Fibroblast of lung (primary cell): ENCODE data around the gene FGFR2. TPM values are rescaled to one million over a fixed set of nuclear protein-coding genes. Genes with fewer than 3 reads are reported as not detected.

ENCODE experiments used
- DNase-seq, 2 donors: peaks; one replicate each; pipeline versions ENCODE4 v3.0.0 to v3.0.0-alpha.2; 2010; ENCODE audit warnings: low read depth in 2 of 2
- H2AFZ ChIP-seq: 2 replicates; pipeline ENCODE4 v1.5.1; 2012; ENCODE audit warnings: low read length, control low read depth, inconsistent platforms
- H3K27ac ChIP-seq: 2 replicates; pipeline ENCODE4 v1.5.1; 2011; ENCODE audit warnings: low read length, control low read depth; ENCODE audit not compliant: insufficient read depth
- H3K27me3 ChIP-seq: 2 replicates; pipeline ENCODE4 v1.5.1; 2011; ENCODE audit warnings: mild to moderate bottlenecking, low read length; ENCODE audit not compliant: control insufficient read depth, insufficient read depth
- H3K36me3 ChIP-seq: 2 replicates; pipeline ENCODE4 v1.5.1; 2011; ENCODE audit warnings: low read length; ENCODE audit not compliant: control insufficient read depth, insufficient read depth
- H3K4me1 ChIP-seq: 2 replicates; pipeline ENCODE4 v1.5.1; 2011; ENCODE audit warnings: low read length; ENCODE audit not compliant: control insufficient read depth, insufficient read depth; ENCODE audit errors: extremely low read depth
- H3K4me2 ChIP-seq: 2 replicates; pipeline ENCODE4 v1.5.1; 2011; ENCODE audit warnings: low read length, control low read depth; ENCODE audit not compliant: insufficient read depth; ENCODE audit errors: extremely low read depth
- H3K4me3 ChIP-seq, 4 experiments: fragments of 200-600 bp in 1 of 4; sonication (generic) in 1 of 4; replicated peaks in 1 of 4; 2 replicates each; pipeline ENCODE4 v1.5.1; 2011 to 2016; ENCODE audit warnings: low read length in 4 of 4, low read depth in 3 of 4, mild to moderate bottlenecking in 3 of 4, control low read depth in 2 of 4, inconsistent platforms in 1 of 4, mixed read lengths in 1 of 4; ENCODE audit not compliant: insufficient read depth in 1 of 4; ENCODE audit errors: control extremely low read depth in 1 of 4
- H3K79me2 ChIP-seq: 2 replicates; pipeline ENCODE4 v1.5.1; 2012; ENCODE audit warnings: mild to moderate bottlenecking, low read length, inconsistent platforms; ENCODE audit not compliant: control insufficient read depth, insufficient read depth
- H3K9ac ChIP-seq: 2 replicates; pipeline ENCODE4 v1.5.1; 2011; ENCODE audit warnings: mild to moderate bottlenecking, low read length, control low read depth; ENCODE audit not compliant: insufficient read depth
- H3K9me3 ChIP-seq: 2 replicates; pipeline ENCODE4 v1.5.1; 2012; ENCODE audit warnings: low read depth, low read length; ENCODE audit not compliant: control insufficient read depth, insufficient read depth
- H4K20me1 ChIP-seq: 2 replicates; pipeline ENCODE4 v1.5.1; 2011; ENCODE audit warnings: low read length; ENCODE audit not compliant: control insufficient read depth, insufficient read depth; ENCODE audit errors: extremely low read depth
- CTCF ChIP-seq, 2 donors: IDR thresholded peaks in 1 of 2; conservative IDR thresholded peaks in 1 of 2; 1 replicate in 1 of 2; 2 replicates in 1 of 2; pipeline ENCODE4 v1.5.1; 2011 to 2012; ENCODE audit warnings: low read length in 2 of 2, control low read depth in 1 of 2, inconsistent platforms in 1 of 2, low read depth in 1 of 2, mild to moderate bottlenecking in 1 of 2
- EZH2 ChIP-seq: IDR thresholded peaks from 2 replicates; pipeline ENCODE4 v1.5.1; 2012; ENCODE audit warnings: low read length, control low read depth, mild to moderate bottlenecking; ENCODE audit errors: missing control alignments
- polyA plus RNA-seq, 2 donors: library from polyadenylated mRNA; depleted of rRNA in 1 of 2; stranded (reverse) in 1 of 2; unstranded in 1 of 2; fragments of >200 nt; gene quantifications; 2 replicates each; pipeline ENCODE4 v1.2.1, GENCODE V29; 2011 to 2012; ENCODE audit warnings: missing spikeins in 1 of 2
- total RNA-seq: library from RNA; depleted of rRNA; stranded (reverse); fragments of >200 nt; gene quantifications from 2 replicates; pipeline ENCODE4 v1.2.1, GENCODE V29; 2014

FGFR2 gene
- total and polyA plus RNA-seq, 2 donors (not counting 1 experiment from before 2014, with no cell fraction given) = 0.10 to 0.17 TPM

- H3K79me2 ChIP-seq = no peaks in the 10 kb centered on the region
- TF ChIP-seq CTCF (conservative IDR thresholded peaks at IDR 0.05 in 1 of 2, IDR thresholded peaks at IDR 0.05 in 1 of 2; ENCODE audit: low read depth in 1 of 2, low read length in 2 of 2) = no peak
- no peak for TF ChIP-seq EZH2
- H3K9ac ChIP-seq = no peak overlapping the region
- H4K20me1 ChIP-seq = no peaks in the 10 kb centered on the region
- H3K27ac ChIP-seq = no peak overlapping the region
- no peak overlapping the region for H2AFZ ChIP-seq
- no peaks in the 10 kb centered on the region for H3K9me3 ChIP-seq
- no peak for DNase-seq
- no peaks in the 10 kb centered on the region for H3K27me3 ChIP-seq
- no peak overlapping the region for H3K4me2 ChIP-seq
- no peak overlapping the region for H3K4me3 ChIP-seq
- H3K4me1 ChIP-seq = no peaks in the 10 kb centered on the region
- no peaks in the 10 kb centered on the region for H3K36me3 ChIP-seq
Measured at GRCh38 chr10:121578298-121578697, 19.9 kb downstream of the FGFR2 start.

- Histone ChIP-seq H3K79me2 (no peaks in the 10 kb centered on the region), H3K36me3 (no peaks in the 10 kb centered on the region), H2AFZ (no peak overlapping the region), H3K27ac (no peak overlapping the region), H3K4me1 (no peaks in the 10 kb centered on the region), H3K9me3 (no peaks in the 10 kb centered on the region), H3K4me2 (no peak overlapping the region), H3K27me3 (no peaks in the 10 kb centered on the region), H4K20me1 (no peaks in the 10 kb centered on the region), H3K9ac (no peak overlapping the region), H3K4me3 (no peak overlapping the region)
- no peak for TF ChIP-seq EZH2
- no peak for TF ChIP-seq CTCF (conservative IDR thresholded peaks at IDR 0.05 in 1 of 2, IDR thresholded peaks at IDR 0.05 in 1 of 2; ENCODE audit: low read depth in 1 of 2, low read length in 2 of 2)
- DNase-seq = no peak
Measured at GRCh38 chr10:121577568-121577967, 20.7 kb downstream of the FGFR2 start.

GRCh38 chr10:121576139-121576538 is 22.1 kb downstream of the FGFR2 start:
- Histone ChIP-seq H3K4me2 (no peak overlapping the region), H3K79me2 (no peaks in the 10 kb centered on the region), H3K9ac (no peak overlapping the region), H3K27me3 (no peaks in the 10 kb centered on the region), H3K4me3 (no peak overlapping the region), H3K27ac (no peak overlapping the region), H3K9me3 (no peaks in the 10 kb centered on the region), H3K36me3 (no peaks in the 10 kb centered on the region), H2AFZ (no peak overlapping the region), H3K4me1 (no peaks in the 10 kb centered on the region), H4K20me1 (no peaks in the 10 kb centered on the region)
- no peak for DNase-seq
- TF ChIP-seq EZH2 = no peak
- no peak for TF ChIP-seq CTCF (conservative IDR thresholded peaks at IDR 0.05 in 1 of 2, IDR thresholded peaks at IDR 0.05 in 1 of 2; ENCODE audit: low read depth in 1 of 2, low read length in 2 of 2)
